Thoracic aorta (tissue), 2 donors: ENCODE results near the gene GLP2R. TPM values are rescaled to one million over a fixed set of nuclear protein-coding genes. Genes with fewer than 3 reads are reported as not detected.

Source experiments
- ATAC-seq: fragments of 150-250 bp; one replicate; pipeline ENCODE4 v1.8.0; 2017; ENCODE audit warnings: low read depth; ENCODE audit not compliant: insufficient number of reproducible peaks, low FRiP score
- DNase-seq: peaks from one replicate; pipeline ENCODE4 v3.0.0-alpha.2; 2020; ENCODE audit warnings: low spot score
- H3K27ac ChIP-seq, 2 donors: fragments of 200-600 bp; sonication (generic); 1 replicate in 1 of 2; 2 replicates in 1 of 2; pipeline ENCODE4 v1.5.1; 2016; ENCODE audit warnings: mild to moderate bottlenecking in 2 of 2, moderate library complexity in 2 of 2
- H3K27me3 ChIP-seq: fragments of 200-600 bp; sonication (generic); replicated peaks from 2 replicates; pipeline ENCODE4 v1.6.0; 2016; ENCODE audit warnings: mild to moderate bottlenecking; ENCODE audit not compliant: insufficient read depth
- H3K36me3 ChIP-seq: fragments of 200-600 bp; sonication (generic); one replicate; pipeline ENCODE4 v1.5.1; 2016
- H3K4me1 ChIP-seq, 2 donors: fragments of 200-600 bp; sonication (generic); 1 replicate in 1 of 2; 2 replicates in 1 of 2; pipeline versions ENCODE4 v1.5.1 to v1.6.0; 2016; ENCODE audit warnings: low read depth in 2 of 2, mild to moderate bottlenecking in 1 of 2; ENCODE audit not compliant: control insufficient read depth in 1 of 2
- H3K4me3 ChIP-seq: fragments of 200-600 bp; sonication (generic); 2 replicates; pipeline ENCODE4 v1.5.1; 2016; ENCODE audit warnings: mild to moderate bottlenecking
- H3K9me3 ChIP-seq: fragments of 200-600 bp; sonication (generic); 2 replicates; pipeline ENCODE4 v1.5.1; 2016
- CTCF ChIP-seq: fragments of 200-600 bp; sonication (generic); IDR thresholded peaks from one replicate; pipeline ENCODE4 v1.5.1; 2019; ENCODE audit warnings: antibody characterized with exemption
- total RNA-seq, 2 donors: library from RNA; depleted of rRNA; stranded (reverse); fragments of >200 nt; gene quantifications; one replicate each; pipeline versions ENCODE4 v1.1.0 to v1.2.3, GENCODE V29; 2016

Gene GLP2R
- total RNA-seq, 2 donors from 2014 or later, result 2.3 TPM; not detected in 1

- H3K27ac ChIP-seq, result no peak overlapping the region
- H3K9me3 ChIP-seq, result no peaks in the 10 kb centered on the region
- H3K36me3 ChIP-seq, result no peaks in the 10 kb centered on the region
- H3K27me3 ChIP-seq, result no peaks in the 10 kb centered on the region
- TF ChIP-seq CTCF, result no peak
- ATAC-seq (no peak), DNase-seq (no peak)
- H3K4me3 ChIP-seq, result no peak overlapping the region
- no peaks in the 10 kb centered on the region for H3K4me1 ChIP-seq
Measured at GRCh38 chr17:9900784-9901183, 75.1 kb downstream of the GLP2R start.

- no peaks in the 10 kb centered on the region for H3K27me3 ChIP-seq
- ATAC-seq (no peak), DNase-seq (no peak)
- H3K9me3 ChIP-seq, result no peaks in the 10 kb centered on the region
- H3K4me3 ChIP-seq, result no peak overlapping the region
- no peaks in the 10 kb centered on the region for H3K36me3 ChIP-seq
- H3K27ac ChIP-seq, result no peak overlapping the region
- no peak for TF ChIP-seq CTCF
- H3K4me1 ChIP-seq, result no peaks in the 10 kb centered on the region
Measured at GRCh38 chr17:9902120-9902519, 76.4 kb downstream of the GLP2R start.

GRCh38 chr17:9904277-9905077, 78.8 kb downstream of the GLP2R start:
- no peak for TF ChIP-seq CTCF
- Histone ChIP-seq H3K4me3 (no peak overlapping the region), H3K27ac (no peak overlapping the region), H3K4me1 (no peaks in the 10 kb centered on the region), H3K27me3 (no peaks in the 10 kb centered on the region), H3K9me3 (no peaks in the 10 kb centered on the region), H3K36me3 (no peaks in the 10 kb centered on the region)
- no peak for ATAC-seq
- no peak for DNase-seq

- no peaks in the 10 kb centered on the region for H3K36me3 ChIP-seq
- H3K9me3 ChIP-seq, result no peaks in the 10 kb centered on the region
- no peaks in the 10 kb centered on the region for H3K27me3 ChIP-seq
Measured at GRCh38 chr17:9905078-9905415, 79.3 kb downstream of the GLP2R start, which contains the start of gene RCVRN. Gene RCVRN, minus strand, starts transcription at chr17:9905271. Its CDS starts 91 bp downstream, at chr17:9905180.

GRCh38 chr17:9905902-9906301, 80.2 kb downstream of the GLP2R start:
- ATAC-seq (no peak), DNase-seq (no peak)
- Histone ChIP-seq H3K9me3 (no peaks in the 10 kb centered on the region), H3K36me3 (no peaks in the 10 kb centered on the region), H3K4me3 (no peak overlapping the region), H3K27me3 (no peaks in the 10 kb centered on the region), H3K4me1 (no peaks in the 10 kb centered on the region), H3K27ac (no peak overlapping the region)
- TF ChIP-seq CTCF, result no peak

More at GRCh38 chr17:9905078-9905415, 79.3 kb downstream of the GLP2R start, which contains the start of gene RCVRN:
- H3K27ac ChIP-seq, result no peak within 1 kb of the TSS
- no peak for TF ChIP-seq CTCF
- H3K4me1 ChIP-seq, result no peaks in the 10 kb centered on the region
- ATAC-seq, result no peak
- no peak for DNase-seq
- H3K4me3 ChIP-seq, result no peak within 1 kb of the TSS
